Mucosa of descending colon (tissue), 3 donors: ENCODE measurements around the gene FHL2. TPM values are rescaled to one million over a fixed set of nuclear protein-coding genes. Genes with fewer than 3 reads are reported as not detected.
A peak's percentile ranks its signal among the peaks of the same experiment; 100 is the strongest.

Source experiments
- ATAC-seq: fragments of 200-7000 bp; cut with Tn5 transposase; one replicate; pipeline ENCODE4 v1.9.1; 2020; ENCODE audit warnings: mild to moderate bottlenecking, moderate library complexity
- DNase-seq, 3 donors: peaks; one replicate each; pipeline ENCODE4 v3.0.0-alpha.2; 2020
- H3K36me3 ChIP-seq: fragments of 200-600 bp; one replicate; pipeline ENCODE4 v1.8.0; 2021; ENCODE audit warnings: low read depth, mild to moderate bottlenecking
- H3K4me1 ChIP-seq: fragments of 200-600 bp; one replicate; pipeline ENCODE4 v1.8.0; 2021; ENCODE audit warnings: low read depth, mild to moderate bottlenecking
- H3K4me3 ChIP-seq: fragments of 200-600 bp; one replicate; pipeline ENCODE4 v1.8.0; 2021; ENCODE audit warnings: mild to moderate bottlenecking
- H3K9me3 ChIP-seq: fragments of 200-600 bp; one replicate; pipeline ENCODE4 v1.8.0; 2021; ENCODE audit warnings: mild to moderate bottlenecking
- intact Hi-C, 2 donors: fragments of 100-400 bp; cut with DNase I in 1 of 2; cut with micrococcal nuclease in 1 of 2; formaldehyde crosslinking; loops; one replicate each; pipeline versions ENCODE4 v1.11.0 to v1.11.1; 2022; cut with DNase I, micrococcal nuclease
- total RNA-seq, 3 donors: library from RNA; stranded (reverse); fragmentation: NEBNext Ultra II Directional in 2 of 3; extraction: Animal tissue kit (Norgen Biotek cat#: 25700) in 2 of 3; gene quantifications; one replicate each; pipeline versions ENCODE4 v1.2.1 to v1.2.4, GENCODE V29; 2021 to 2023
- TF ChIP-seq, protein P1 (sequence below): fragments of 200-600 bp; IDR thresholded peaks from one replicate; pipeline ENCODE4 v1.8.0; 2022; ENCODE audit warnings: antibody characterized with exemption, mild to moderate bottlenecking
- donor health status: DM: no; HTN: no; CAD: no; lungs with moderate emphysema.
- donor health status: DM: no; HTN: no; CAD: no.
- donor health status: DM: no; HTN: yes; CAD: no.

Gene FHL2
- total RNA-seq, 3 donors from 2014 or later: 109 to 132 (median 113) TPM

DNA sequence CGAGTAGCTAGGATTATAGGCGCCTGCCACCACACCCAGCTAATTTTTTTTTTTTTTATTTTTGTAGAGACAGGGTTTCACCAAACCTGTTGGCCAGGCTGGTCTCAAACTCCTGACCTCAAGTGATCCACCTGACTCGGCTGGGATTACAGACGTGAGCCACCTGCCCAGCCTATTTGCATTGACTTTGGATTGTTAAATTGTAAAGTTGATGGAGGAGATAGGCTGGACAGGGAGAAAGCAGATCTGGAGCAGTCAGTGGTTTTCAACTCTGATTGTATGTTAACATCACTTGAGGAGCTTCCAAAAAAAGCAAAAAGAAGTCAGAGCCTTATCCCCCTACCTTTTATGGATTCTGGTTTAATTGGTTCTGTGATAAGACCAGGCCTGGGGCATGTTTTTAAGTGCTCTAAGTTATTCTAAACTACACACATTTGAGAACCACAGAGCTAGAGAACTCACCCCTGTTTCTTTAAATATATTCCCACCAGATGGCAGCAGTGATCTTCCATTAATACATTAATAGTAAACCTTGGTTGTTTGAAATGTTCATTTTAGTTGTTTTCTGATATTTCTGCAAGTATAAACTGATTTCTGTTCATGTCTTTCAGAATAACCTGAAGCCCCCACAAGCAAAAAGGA lies 54.0 kb downstream of the FHL2 start:
- TF ChIP-seq, protein P1, sequence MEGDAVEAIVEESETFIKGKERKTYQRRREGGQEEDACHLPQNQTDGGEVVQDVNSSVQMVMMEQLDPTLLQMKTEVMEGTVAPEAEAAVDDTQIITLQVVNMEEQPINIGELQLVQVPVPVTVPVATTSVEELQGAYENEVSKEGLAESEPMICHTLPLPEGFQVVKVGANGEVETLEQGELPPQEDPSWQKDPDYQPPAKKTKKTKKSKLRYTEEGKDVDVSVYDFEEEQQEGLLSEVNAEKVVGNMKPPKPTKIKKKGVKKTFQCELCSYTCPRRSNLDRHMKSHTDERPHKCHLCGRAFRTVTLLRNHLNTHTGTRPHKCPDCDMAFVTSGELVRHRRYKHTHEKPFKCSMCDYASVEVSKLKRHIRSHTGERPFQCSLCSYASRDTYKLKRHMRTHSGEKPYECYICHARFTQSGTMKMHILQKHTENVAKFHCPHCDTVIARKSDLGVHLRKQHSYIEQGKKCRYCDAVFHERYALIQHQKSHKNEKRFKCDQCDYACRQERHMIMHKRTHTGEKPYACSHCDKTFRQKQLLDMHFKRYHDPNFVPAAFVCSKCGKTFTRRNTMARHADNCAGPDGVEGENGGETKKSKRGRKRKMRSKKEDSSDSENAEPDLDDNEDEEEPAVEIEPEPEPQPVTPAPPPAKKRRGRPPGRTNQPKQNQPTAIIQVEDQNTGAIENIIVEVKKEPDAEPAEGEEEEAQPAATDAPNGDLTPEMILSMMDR: no peak
- Histone ChIP-seq H3K36me3 (no peaks in the 10 kb centered on the region), H3K9me3 (no peaks in the 10 kb centered on the region), H3K4me3 (no peak overlapping the region), H3K4me1 (no peaks in the 10 kb centered on the region)
- DNase-seq (peak in 1 of 3 donors; percentile 30), ATAC-seq (peak; percentile 27)
- intact Hi-C loops: no loop called here

DNA sequence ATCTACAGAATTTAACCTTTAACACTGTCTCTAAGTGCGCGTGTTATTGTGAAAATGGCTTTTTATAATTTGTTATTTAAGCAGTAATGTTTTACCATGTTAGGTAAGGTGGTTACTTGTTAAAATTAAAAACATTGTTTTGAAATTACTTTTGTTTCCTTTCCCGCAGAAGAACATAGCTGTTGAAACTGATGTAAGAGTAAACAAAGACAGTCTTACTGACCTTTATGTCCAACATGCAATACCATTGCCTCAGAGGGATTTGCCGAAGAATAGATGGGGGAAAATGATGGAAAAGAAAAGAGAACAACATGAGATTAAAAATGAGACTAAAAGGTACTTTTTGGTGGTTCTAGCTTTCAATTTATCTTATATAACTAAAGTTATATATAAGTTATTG lies 59.4 kb downstream of the FHL2 start:
- Histone ChIP-seq H3K9me3 (no peaks in the 10 kb centered on the region), H3K4me3 (no peak overlapping the region), H3K36me3 (no peaks in the 10 kb centered on the region), H3K4me1 (peaks cover 18% of the 10 kb centered on the region)
- TF ChIP-seq, protein P1: no peak
- ATAC-seq (no peak), DNase-seq (no peak)
- intact Hi-C loops: no loop called here

DNA sequence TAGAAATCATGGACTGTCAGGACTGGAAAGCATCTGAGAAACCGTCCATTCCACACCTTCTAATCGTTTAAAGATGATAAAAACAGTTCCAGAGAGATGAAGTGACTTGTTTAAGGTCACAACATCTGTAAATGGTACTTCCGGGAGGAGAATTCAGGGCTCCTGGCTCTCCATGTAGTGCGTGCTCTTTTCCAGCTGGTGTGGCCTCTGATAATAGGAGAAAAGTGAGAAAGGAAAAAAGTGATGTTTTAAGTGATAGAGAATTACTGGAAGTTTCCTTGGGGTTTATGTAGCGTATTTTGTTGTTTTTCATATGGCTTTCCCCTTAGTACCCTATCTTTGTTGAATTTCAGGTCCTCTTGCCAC lies 60.8 kb downstream of the FHL2 start:
- peak; percentile 45 for ATAC-seq

DNA sequence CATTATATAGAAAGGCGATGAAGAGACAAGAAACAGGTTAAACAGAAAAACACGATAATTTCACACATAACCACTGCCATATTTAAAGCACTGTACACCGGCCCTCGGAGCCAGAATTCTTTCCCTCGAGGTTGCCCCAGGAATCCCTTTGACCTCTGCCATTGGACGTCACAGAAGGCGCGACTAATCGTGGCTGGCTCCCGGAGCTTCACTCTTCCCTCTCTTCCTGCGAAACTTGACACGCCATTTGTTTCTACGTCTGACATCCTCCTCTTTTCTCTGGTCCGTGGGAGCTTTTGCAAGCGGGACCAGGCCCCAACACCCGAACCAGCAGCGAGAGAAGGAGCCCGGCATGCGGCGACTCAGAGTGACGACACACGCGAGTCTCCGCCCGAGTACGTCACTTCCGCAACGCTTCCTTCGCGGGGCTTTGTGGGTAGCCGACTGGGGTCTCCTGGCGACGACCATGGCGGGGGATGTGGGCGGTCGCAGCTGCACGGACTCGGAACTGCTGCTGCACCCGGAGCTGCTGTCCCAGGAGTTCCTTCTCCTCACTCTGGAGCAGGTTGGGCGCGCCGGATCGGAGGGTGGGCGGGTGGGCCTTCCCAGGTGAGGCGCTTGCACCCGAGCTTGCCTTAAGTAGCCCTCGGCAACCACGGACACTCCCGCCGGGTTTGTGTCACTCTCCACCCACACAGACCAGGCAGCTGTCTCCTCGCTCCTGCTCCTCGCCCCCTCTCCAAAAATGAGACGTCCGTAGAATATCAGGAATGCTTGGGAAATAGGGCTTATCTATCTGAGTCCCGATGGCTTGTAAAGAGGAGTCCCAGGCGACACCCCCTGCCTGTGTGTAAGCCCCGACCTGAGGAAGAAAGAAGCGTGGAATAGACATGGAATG lies 61.5 kb downstream of the FHL2 start, which contains the start of gene C2orf49:
Gene C2orf49 (plus strand): TSS at position 419 of the 898 bp plus-strand sequence. CDS start 48 bp downstream, at position 467.
- peak; percentile 90 to 92 (median 90) for DNase-seq
- peaks cover 18% of the 10 kb centered on the region for H3K4me1 ChIP-seq
- intact Hi-C loops: no loop called here
- H3K4me3 ChIP-seq: peak within 1 kb of the TSS; percentile 72
- H3K9me3 ChIP-seq: no peaks in the 10 kb centered on the region
- TF ChIP-seq, protein P1: no peak
- no peaks in the 10 kb centered on the region for H3K36me3 ChIP-seq
- ATAC-seq: peak; percentile 96

More for the DNA sequence above, 60.8 kb downstream of the FHL2 start:
- intact Hi-C loops: no loop called here
- Histone ChIP-seq H3K4me1 (peaks cover 18% of the 10 kb centered on the region), H3K9me3 (no peaks in the 10 kb centered on the region), H3K4me3 (peak overlapping the region; percentile 72), H3K36me3 (no peaks in the 10 kb centered on the region)
- no peak for DNase-seq
- TF ChIP-seq, protein P1: no peak

DNA sequence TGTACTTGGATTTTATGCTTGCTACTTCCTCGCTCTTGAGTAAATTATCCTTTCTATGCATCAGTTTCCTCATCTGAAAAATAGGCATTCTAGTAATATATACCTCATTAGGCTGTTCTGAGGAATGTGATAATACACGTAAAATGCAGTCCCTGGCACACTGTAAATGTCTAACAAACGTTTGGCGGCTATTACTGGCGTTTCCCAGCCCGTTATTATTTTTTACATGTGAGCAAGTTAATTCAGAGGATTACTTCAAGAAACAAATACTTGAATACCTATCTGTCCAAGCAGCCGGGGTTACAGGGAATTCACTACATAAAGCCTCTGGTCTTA lies 62.1 kb downstream of the FHL2 start:
- intact Hi-C loops: no loop called here
- Histone ChIP-seq H3K4me3 (peak overlapping the region; percentile 72), H3K4me1 (peaks cover 18% of the 10 kb centered on the region), H3K36me3 (no peaks in the 10 kb centered on the region), H3K9me3 (no peaks in the 10 kb centered on the region)
- TF ChIP-seq, protein P1: no peak
- ATAC-seq (no peak), DNase-seq (no peak)
